Activated CD4-positive, alpha-beta T cell treated with anti-CD3 and anti-CD28 coated beads, Interleukin-2, amount 50 U/mL, for 1 hour (primary cell): ENCODE measurements around the gene MALAT1.
"Not testable (repeated sequence)": the region's sequence is repeated elsewhere in the genome, so short reads cannot be mapped to it uniquely, and the experiment has no call there.

Source experiments
- DNase-seq: peaks from one replicate; pipeline ENCODE4 v3.0.0-alpha.2; 2020

Gene MALAT1

GRCh38 chr11:65499713-65500386 is 1.0 kb downstream of the MALAT1 start:
- DNase-seq, result no peak

GRCh38 chr11:65500387-65501185 is 1.7 kb downstream of the MALAT1 start:
- peak; percentile 48 for DNase-seq

- no peak for DNase-seq
These were observed 2.3 kb downstream of the MALAT1 start for GRCh38 chr11:65501186-65501471.

GRCh38 chr11:65501472-65502273 is 2.8 kb downstream of the MALAT1 start:
- DNase-seq, result no peak

- no peak for DNase-seq
These were observed 3.4 kb downstream of the MALAT1 start for GRCh38 chr11:65502274-65502554.

- DNase-seq, result no peak
These were observed 3.9 kb downstream of the MALAT1 start for GRCh38 chr11:65502555-65503367.

- no peak for DNase-seq
These were observed 4.6 kb downstream of the MALAT1 start for GRCh38 chr11:65503368-65503948.

- DNase-seq, result no peak
These were observed 5.3 kb downstream of the MALAT1 start for GRCh38 chr11:65503949-65504673.

GRCh38 chr11:65504674-65505465 is 6.0 kb downstream of the MALAT1 start:
- no peak for DNase-seq

- no peak for DNase-seq
These were observed 6.8 kb downstream of the MALAT1 start for GRCh38 chr11:65505466-65506289.

- no peak for DNase-seq
These were observed 7.5 kb downstream of the MALAT1 start for GRCh38 chr11:65506290-65506771.

- peak; percentile 57 for DNase-seq
These were observed 8.1 kb downstream of the MALAT1 start for GRCh38 chr11:65506772-65507505.

GRCh38 chr11:65512311-65512710 is 13.5 kb downstream of the MALAT1 start:
- DNase-seq, result not testable (repeated sequence)

GRCh38 chr11:65516135-65516968 is 17.5 kb downstream of the MALAT1 start:
- no peak for DNase-seq

GRCh38 chr11:65518941-65519549 is 20.2 kb downstream of the MALAT1 start:
- not testable (repeated sequence) for DNase-seq

GRCh38 chr11:65521777-65522521 is 23.1 kb downstream of the MALAT1 start:
- not testable (repeated sequence) for DNase-seq
